SK-N-MC (cell line): ENCODE results near the gene PITPNC1.

Experiments used
- EZH2 ChIP-seq: fragments of 200-600 bp; sonication (generic); IDR thresholded peaks from one replicate; pipeline ENCODE4 v1.6.1; 2017; ENCODE audit warnings: antibody characterized with exemption
- POLR2AphosphoS5 ChIP-seq: IDR thresholded peaks from 2 replicates; pipeline ENCODE4 v1.6.1; 2012; ENCODE audit warnings: mild to moderate bottlenecking, low read depth, low read length, borderline replicate concordance

DNA sequence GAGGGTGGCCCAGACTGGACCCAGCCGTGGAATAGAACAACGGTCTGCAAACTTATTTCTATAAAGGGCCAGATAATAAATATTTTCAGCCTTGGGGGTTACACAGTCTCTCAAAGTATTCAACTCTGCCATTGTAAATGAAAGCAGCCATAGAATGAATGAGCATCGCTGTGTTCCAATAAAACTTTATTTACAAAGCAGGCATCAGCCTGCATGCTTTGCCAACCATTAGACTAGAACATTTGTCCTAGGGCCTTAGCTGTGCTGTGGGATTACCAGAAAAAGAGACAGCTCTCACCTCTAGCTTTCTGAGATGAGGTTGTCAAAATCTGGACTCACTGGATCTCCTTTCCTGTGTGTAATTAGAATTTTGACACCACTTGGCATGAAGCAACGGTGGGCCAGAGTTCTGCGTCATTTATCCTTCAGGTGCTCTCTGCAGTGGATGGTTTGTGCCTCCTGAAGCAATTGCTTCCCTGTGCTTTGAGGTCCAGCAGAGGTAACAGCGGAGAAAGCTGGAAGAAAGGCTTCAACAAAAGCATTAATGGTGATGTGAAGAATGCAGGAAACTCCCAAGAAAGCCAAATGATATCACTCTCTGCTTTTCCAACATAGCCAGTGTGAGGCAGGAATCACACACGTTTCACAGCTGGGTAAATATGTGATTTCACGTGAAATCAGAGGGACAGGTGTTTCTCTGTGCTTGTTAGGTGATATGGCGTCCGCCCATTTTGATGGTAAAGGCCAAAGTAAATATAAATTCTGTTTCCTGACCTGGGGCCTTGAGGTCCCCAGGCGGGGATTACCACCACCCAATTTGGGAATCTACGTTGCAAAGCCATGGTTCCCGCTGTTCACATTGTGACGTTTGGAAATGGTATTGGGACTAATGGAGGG is 148.4 kb downstream of the PITPNC1 start:
- TF ChIP-seq EZH2 (no peak), POLR2AphosphoS5 (no peak)
